Measurements from ENCODE around the gene CCDC59.

CCDC59 gene

GRCh38 chr12:82325540-82326336 lies 32.4 kb downstream of the CCDC59 start:
- H3K4me3 ChIP-seq (ENCODE audit: low read length), result no peak overlapping the region
- DNase-seq (ENCODE audit: low read depth, low spot score), result no peak

DNA sequence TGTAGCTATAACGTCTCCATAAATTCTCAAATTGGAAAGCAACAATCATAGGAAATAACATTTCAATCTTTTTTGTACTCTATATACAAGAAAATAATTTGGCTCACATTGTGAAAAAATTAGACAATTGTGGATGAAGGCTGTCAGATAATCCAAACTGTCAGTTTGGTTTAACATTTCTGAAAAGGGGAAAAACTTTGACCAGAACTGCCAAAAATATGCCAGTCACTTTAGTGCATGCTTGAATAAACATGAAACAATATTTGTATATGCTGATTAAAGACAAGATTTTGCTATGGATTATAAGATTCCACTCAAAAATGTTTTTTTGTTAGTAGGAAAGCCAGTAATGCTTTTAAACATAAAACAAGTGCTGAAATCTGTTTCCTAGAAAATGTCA lies 38.9 kb downstream of the CCDC59 start:
- no peak overlapping the region for H3K4me3 ChIP-seq (ENCODE audit: low read length)
- no peak for DNase-seq (ENCODE audit: low read depth, low spot score)

DNA sequence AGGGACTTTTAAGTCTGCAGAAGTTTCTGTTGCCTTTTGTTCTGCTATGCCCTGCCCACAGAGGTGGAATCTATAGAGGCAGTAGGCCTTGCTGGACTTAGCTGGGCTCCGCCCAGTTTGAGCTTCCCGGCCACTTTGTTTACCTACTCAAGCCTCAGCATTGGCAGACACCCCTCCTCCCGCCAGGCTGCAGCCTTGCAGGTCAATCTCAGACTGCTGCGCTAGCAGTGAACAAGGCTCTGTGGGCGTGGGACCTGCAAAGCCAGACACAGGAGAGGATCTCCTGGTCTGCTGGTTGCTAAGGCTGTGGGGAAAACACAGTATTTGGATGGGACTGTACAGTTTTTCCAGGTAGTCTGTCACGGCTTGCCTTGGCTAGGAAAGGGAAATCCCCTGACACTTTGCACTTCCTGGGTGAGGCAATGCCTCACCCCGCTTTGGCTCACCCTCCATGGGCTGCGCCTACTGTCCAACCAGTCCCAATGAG lies 43.7 kb downstream of the CCDC59 start:
- H3K4me3 ChIP-seq (ENCODE audit: low read length), result no peak overlapping the region
- DNase-seq (ENCODE audit: low read depth, low spot score), result no peak

All from Jurkat, Clone E6-1 (cell line).